PC-9 (cell line): Measurements from ENCODE around the gene AMZ1. TPM values are rescaled to one million over a fixed set of nuclear protein-coding genes. Genes with fewer than 3 reads are reported as not detected.

Experiments
- BruUV-seq: library from RNA; stranded (reverse); fragments of 400-500 nt; replicated peaks from 2 replicates; lab custom pipeline; 2021; lab: Mats Ljungman, UMichigan
- CTCF ChIA-PET: fragments of 300-600 bp; sonication (Branson Sonifier 250); formaldehyde crosslinking; loops from one replicate; lab custom pipeline; 2022; ENCODE audit warnings: antibody characterized with exemption; lab: Charles Lee
- POLR2A ChIA-PET: fragments of 300-600 bp; sonication (Branson Sonifier 250); formaldehyde crosslinking; loops from one replicate; lab custom pipeline; 2022; ENCODE audit warnings: antibody characterized with exemption; ENCODE audit not compliant: unreplicated experiment; lab: Charles Lee
- DNase-seq, 2 experiments: peaks; one replicate each; pipeline versions ENCODE4 v3.0.0 to v3.0.0-alpha.2; 2015 to 2022; ENCODE audit warnings: mixed read lengths in 1 of 2
- H2AFZ ChIP-seq: fragments of 200-600 bp; sonication (generic); 2 replicates; pipeline ENCODE4 v1.8.1; 2017; ENCODE audit warnings: antibody characterized with exemption
- H3F3A ChIP-seq: fragments of 200-600 bp; sonication (generic); 2 replicates; pipeline ENCODE4 v1.8.1; 2017; ENCODE audit warnings: antibody characterized with exemption, mild to moderate bottlenecking, low read depth; ENCODE audit not compliant: insufficient read depth
- H3K27ac ChIP-seq: fragments of 200-600 bp; sonication (generic); 2 replicates; pipeline ENCODE4 v1.6.1; 2016; ENCODE audit warnings: mixed run types
- H3K27me3 ChIP-seq: fragments of 200-600 bp; sonication (generic); 2 replicates; pipeline ENCODE4 v1.6.1; 2016; ENCODE audit warnings: low read depth, mixed run types; ENCODE audit not compliant: insufficient read depth
- H3K36me3 ChIP-seq: fragments of 200-600 bp; sonication (generic); 2 replicates; pipeline ENCODE4 v1.6.1; 2016; ENCODE audit warnings: low read depth, mixed run types
- H3K4me1 ChIP-seq: fragments of 200-600 bp; sonication (generic); replicated peaks from 2 replicates; pipeline ENCODE4 v1.6.1; 2016; ENCODE audit warnings: mixed run types; ENCODE audit not compliant: insufficient read depth
- H3K4me2 ChIP-seq: fragments of 200-600 bp; sonication (generic); 2 replicates; pipeline ENCODE4 v1.6.1; 2017; ENCODE audit warnings: mixed run types
- H3K4me3 ChIP-seq: fragments of 200-600 bp; sonication (generic); 2 replicates; pipeline ENCODE4 v1.6.1; 2016; ENCODE audit warnings: mixed run types
- H3K79me2 ChIP-seq: fragments of 200-600 bp; sonication (generic); 2 replicates; pipeline ENCODE4 v1.6.1; 2017; ENCODE audit warnings: low read depth, mixed run types
- H3K9me2 ChIP-seq: fragments of 200-600 bp; sonication (generic); 2 replicates; pipeline ENCODE4 v1.8.1; 2017; ENCODE audit warnings: mild to moderate bottlenecking; ENCODE audit not compliant: insufficient read depth
- H3K9me3 ChIP-seq: fragments of 200-600 bp; sonication (generic); 2 replicates; pipeline ENCODE4 v1.8.1; 2016; ENCODE audit warnings: low read depth; ENCODE audit not compliant: insufficient read depth
- H4K20me1 ChIP-seq: fragments of 200-600 bp; sonication (generic); 2 replicates; pipeline ENCODE4 v1.8.1; 2017; ENCODE audit not compliant: insufficient read depth
- CTCF ChIP-seq: fragments of 200-600 bp; sonication (generic); conservative IDR thresholded peaks from 2 replicates; pipeline ENCODE4 v1.6.1; 2017; ENCODE audit warnings: mixed run types, antibody characterized with exemption, mild to moderate bottlenecking, moderate library complexity
- EZH2 ChIP-seq: fragments of 200-600 bp; sonication (generic); IDR thresholded peaks from 2 replicates; pipeline ENCODE4 v1.8.0; 2017; ENCODE audit warnings: antibody characterized with exemption, low read depth
- intact Hi-C: fragments of 100-400 bp; cut with micrococcal nuclease; formaldehyde crosslinking; loops from one replicate; pipeline ENCODE4 v1.10.0; 2022; ENCODE audit not compliant: unreplicated experiment
- total RNA-seq: library from RNA; stranded (reverse); gene quantifications from 2 replicates; pipeline ENCODE4 v1.2.3, GENCODE V29; 2021

The AMZ1 gene
- total RNA-seq, 1 experiment from 2014 or later, result not detected

- CTCF ChIA-PET, result interaction anchor here (0.5 kb wide), 1 partner anchor 21 kb away, joined by 3 read pairs; no protein-coding TSS in a partner anchor
- no peak overlapping the region for H3K4me3 ChIP-seq
- no peak for DNase-seq
Measured at GRCh38 chr7:2701832-2702593, 14.0 kb downstream of the AMZ1 start.

GRCh38 chr7:2702594-2702957, 14.6 kb downstream of the AMZ1 start:
- Histone ChIP-seq H3K79me2 (no peaks in the 10 kb centered on the region), H3K4me1 (no peaks in the 10 kb centered on the region), H3K4me2 (no peak overlapping the region), H3K27ac (no peak overlapping the region), H3K36me3 (no peaks in the 10 kb centered on the region), H3K4me3 (no peak overlapping the region), H3K9me2 (no peaks in the 10 kb centered on the region), H4K20me1 (no peaks in the 10 kb centered on the region), H2AFZ (no peak overlapping the region), H3K27me3 (peaks cover 9% of the 10 kb centered on the region; the same call in 1 of the 2 replicates), H3F3A (peaks cover 21% of the 10 kb centered on the region), H3K9me3 (no peaks in the 10 kb centered on the region)
- no TSS peak for BruUV-seq
- DNase-seq, result no peak
- TF ChIP-seq CTCF (no peak), EZH2 (no peak)
- POLR2A ChIA-PET, result no interaction called here
- CTCF ChIA-PET, result no interaction called here
- intact Hi-C loops, result no loop called here

More at GRCh38 chr7:2701832-2702593, 14.0 kb downstream of the AMZ1 start:
- peaks cover 9% of the 10 kb centered on the region; the same call in 1 of the 2 replicates for H3K27me3 ChIP-seq
- H4K20me1 ChIP-seq, result no peaks in the 10 kb centered on the region
- intact Hi-C loops, result no loop called here
- no peak overlapping the region for H3K4me2 ChIP-seq
- peaks cover 20% of the 10 kb centered on the region for H3F3A ChIP-seq
- H3K79me2 ChIP-seq, result no peaks in the 10 kb centered on the region
- POLR2A ChIA-PET, result no interaction called here
- no peaks in the 10 kb centered on the region for H3K9me3 ChIP-seq
- H3K36me3 ChIP-seq, result no peaks in the 10 kb centered on the region
- no TSS peak for BruUV-seq
- no peaks in the 10 kb centered on the region for H3K9me2 ChIP-seq
- H3K4me1 ChIP-seq, result no peaks in the 10 kb centered on the region
- no peak overlapping the region for H3K27ac ChIP-seq
- TF ChIP-seq CTCF (no peak), EZH2 (no peak)
- no peak overlapping the region for H2AFZ ChIP-seq

GRCh38 chr7:2705371-2706096, 17.5 kb downstream of the AMZ1 start:
- ChIA-PET CTCF (no interaction called here), POLR2A (interaction anchor here (0.6 kb wide), 2 partner anchors 240 to 252 kb away, joined by 4 to 7 read pairs; no protein-coding TSS in a partner anchor)
- Histone ChIP-seq H3K4me3 (no peak overlapping the region), H3K27me3 (no peaks in the 10 kb centered on the region), H3F3A (peaks cover 14% of the 10 kb centered on the region), H3K4me2 (no peak overlapping the region), H2AFZ (no peak overlapping the region), H4K20me1 (no peaks in the 10 kb centered on the region), H3K9me3 (no peaks in the 10 kb centered on the region), H3K79me2 (no peaks in the 10 kb centered on the region), H3K36me3 (no peaks in the 10 kb centered on the region), H3K27ac (no peak overlapping the region), H3K4me1 (no peaks in the 10 kb centered on the region), H3K9me2 (no peaks in the 10 kb centered on the region)
- no TSS peak for BruUV-seq
- DNase-seq, result no peak
- intact Hi-C loops, result no loop called here
- no peak for TF ChIP-seq CTCF
